Activated CD4-positive, CD25-positive, alpha-beta regulatory T cell treated with anti-CD3 and anti-CD28 coated beads, Interleukin-2, amount 50 U/mL, for 72 hours (primary cell): Measurements from ENCODE around the gene OR2T5.
"Not testable (repeated sequence)": the region's sequence is repeated elsewhere in the genome, so short reads cannot be mapped to it uniquely, and the experiment has no call there.

Source experiments
- DNase-seq: peaks from one replicate; pipeline ENCODE4 v3.0.0; 2021

OR2T5 gene, protein sequence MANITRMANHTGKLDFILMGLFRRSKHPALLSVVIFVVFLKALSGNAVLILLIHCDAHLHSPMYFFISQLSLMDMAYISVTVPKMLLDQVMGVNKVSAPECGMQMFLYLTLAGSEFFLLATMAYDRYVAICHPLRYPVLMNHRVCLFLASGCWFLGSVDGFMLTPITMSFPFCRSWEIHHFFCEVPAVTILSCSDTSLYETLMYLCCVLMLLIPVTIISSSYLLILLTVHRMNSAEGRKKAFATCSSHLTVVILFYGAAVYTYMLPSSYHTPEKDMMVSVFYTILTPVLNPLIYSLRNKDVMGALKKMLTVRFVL

DNA sequence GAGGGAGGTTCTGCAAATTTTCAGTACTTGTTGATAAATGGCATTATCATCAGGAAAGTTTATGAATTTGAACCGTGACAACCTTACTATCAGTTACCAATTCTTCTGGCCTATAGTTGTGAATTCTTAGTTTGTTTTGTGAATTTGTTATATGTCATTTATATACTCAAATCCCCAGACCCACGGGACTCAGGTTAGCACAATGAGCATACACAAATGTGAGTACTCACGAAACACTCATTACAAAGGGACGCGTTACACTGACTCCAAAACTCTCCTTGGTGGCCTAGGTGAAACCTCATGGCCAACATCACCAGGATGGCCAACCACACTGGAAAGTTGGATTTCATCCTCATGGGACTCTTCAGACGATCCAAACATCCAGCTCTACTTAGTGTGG lies at the start of gene OR2T5:
Gene OR2T5, plus strand, starts transcription at position 301 of the 400 bp plus-strand sequence. Its CDS starts 0 bp downstream, at position 301.
- DNase-seq: not testable (repeated sequence)

DNA sequence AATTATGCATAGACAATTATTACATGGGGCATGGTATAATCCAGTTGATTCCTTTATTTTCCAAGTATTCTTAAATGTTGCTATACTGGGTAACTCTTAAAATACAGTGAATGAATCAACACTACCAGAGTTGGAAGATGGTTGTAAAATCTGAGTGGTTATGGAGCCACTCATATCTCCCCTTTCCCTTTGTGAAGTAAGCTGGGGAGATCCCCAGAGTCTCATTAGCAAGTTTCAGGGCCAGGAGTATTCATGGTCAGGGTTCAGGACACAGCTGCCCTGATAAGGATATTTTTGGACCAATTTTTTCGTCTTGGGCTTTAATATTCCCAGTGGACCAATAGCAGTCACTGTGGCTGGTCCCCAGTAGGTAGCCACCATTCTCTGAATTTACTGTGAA lies 49.7 kb upstream of the OR2T5 start:
- not testable (repeated sequence) for DNase-seq

DNA sequence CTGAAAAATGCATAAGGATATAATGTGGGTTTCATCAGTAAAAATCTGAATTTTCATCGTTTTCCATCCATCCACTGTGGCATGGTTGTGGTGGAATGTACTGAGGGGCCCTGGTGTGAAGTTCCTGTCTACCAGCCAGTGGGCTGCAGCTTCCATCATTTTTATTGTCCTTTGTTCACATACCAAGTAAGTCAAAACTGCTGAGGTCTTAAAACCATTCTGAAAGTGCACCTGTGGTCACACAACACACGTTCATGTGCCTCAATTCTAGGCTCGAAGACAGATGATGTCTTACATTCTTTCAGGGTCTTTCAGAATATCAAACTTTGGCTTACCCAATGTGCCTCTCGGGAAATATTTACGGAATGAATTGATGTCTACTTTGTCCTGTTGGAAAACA lies 49.1 kb upstream of the OR2T5 start:
- DNase-seq: not testable (repeated sequence)

DNA sequence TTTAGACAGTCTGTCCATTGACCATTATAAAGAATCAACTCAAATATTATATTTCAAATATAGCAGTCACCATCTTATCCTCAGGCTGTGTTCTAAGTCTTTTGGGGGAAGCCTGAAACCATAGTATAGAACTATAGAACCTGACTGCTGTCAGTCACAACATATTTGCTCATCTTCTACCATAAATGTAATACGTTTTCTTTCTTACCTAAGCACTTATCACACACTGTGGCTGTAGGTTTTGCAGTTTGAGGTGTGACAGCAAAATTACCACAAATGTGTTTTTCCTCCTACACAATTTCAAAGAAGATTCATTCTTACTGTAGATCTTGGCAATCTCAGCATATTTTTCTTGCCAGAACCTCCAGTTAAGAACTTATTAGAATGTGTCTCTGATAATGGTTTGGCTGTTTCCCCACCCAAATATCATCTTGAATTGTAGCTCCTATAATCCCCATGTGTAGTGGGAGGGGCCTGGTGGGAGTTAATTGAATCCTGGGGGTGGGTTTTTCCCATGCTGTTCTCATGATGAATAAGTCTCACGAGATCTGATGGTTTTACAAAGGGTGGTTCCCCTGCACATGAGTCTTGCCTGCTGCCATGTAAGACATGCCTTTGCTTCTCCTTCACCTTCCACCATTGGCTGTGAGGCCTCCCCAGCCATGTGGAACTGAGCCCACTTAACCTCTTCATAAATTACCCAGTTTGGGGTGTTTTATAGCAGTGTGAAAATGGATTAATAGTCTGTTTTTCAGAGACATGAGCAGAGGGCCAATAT lies 45.7 kb upstream of the OR2T5 start:
- not testable (repeated sequence) for DNase-seq

DNA sequence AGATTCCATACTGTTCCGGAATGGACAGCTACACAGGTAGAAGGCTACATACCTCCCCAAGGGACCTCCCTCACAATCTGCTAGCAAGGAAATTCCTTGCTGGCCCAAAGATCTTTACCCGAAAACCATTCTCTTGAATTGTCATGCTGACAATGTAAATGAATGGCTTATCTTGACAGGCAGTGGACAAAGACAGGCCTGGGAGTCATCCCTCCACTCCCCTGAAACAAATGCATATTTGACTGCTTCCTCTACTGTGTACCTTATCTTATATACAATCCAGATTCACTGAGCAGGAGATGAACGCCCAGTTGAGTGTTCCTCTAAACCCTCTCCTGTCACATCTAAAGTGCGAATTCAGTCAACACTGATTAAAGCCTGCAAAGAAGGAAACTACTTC lies 43.8 kb upstream of the OR2T5 start:
- DNase-seq: not testable (repeated sequence)

DNA sequence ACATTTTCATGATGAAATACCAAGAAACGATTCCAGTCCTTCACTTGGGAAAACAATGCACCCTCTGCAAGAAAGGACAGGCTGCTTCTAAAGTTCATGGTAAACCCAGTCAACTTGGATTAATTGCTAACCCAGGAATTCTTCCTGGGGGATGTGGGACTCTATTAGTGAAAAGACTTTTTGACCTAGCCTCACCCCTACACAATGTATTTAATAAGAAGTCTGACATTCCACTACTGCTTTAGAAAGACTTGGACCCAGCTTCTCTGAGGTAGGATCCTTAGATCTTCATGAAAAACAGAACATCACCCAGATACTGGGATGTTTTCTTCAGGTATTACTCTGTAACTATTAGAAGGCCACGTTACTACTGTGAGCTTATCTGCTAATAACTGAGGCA lies 43.0 kb upstream of the OR2T5 start, which contains the start of gene OR2T2:
Gene OR2T2, plus strand, starts transcription at position 239 of the 400 bp plus-strand sequence. CDS start 7,161 bp downstream, outside the sequence.
- DNase-seq: not testable (repeated sequence)

DNA sequence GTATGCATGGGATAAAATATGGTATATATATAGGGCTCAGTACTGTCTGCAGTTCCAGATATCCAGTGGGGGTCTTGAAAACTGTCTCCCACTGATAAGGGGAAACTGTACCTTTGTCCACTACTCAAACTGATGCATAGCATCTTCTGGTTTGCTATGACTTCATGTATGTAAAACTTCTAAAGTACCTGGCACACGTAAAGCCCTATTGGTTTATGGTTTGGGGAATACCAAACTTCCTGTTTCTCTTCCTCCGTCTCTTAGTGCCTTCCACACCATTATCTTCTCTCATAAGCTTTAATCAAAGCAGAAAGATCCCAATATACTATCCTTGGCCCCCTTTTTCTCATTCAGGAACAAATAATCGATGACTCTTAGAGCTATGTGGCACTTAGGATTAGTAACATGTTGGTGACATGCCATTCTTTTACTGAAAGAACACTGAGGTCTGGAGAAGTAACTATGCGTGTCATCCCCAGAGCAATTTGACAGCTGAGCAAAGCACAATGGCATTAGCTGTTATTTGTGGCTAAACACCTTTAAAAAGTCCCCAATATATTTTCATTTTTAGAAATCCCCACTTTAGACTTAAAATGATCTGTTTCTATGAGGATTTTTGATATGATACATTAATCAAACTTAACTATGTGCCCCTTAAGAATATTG lies 39.8 kb upstream of the OR2T5 start:
- DNase-seq: not testable (repeated sequence)

DNA sequence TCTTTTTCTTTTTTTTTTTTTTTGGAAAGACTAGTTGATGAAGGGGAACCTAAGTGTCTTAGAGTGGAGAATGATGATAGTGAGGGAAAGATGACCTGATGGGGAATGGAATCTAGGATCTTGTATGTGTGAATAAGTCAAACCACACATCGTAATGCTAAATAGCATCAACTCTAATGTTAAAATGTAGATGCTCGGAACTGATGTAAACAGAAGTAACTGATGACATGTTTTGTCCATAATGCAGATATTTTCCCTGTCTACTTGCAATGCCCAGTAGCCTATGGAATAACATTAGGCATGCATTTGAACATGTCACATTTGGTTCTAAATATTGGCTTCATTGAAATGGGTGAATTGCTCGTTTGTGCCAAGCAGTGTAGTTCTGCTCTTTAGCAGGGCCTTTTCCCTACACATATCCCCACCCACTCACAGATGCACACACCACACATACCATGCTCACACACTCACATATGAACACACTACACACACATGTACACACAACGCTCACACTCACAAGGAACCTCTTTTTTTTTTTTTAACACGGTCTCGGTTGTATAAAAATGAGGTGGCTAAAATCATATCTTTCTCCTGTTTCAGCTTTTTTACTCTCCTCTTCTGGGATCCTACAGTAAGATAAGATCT lies 38.4 kb upstream of the OR2T5 start:
- DNase-seq: not testable (repeated sequence)

DNA sequence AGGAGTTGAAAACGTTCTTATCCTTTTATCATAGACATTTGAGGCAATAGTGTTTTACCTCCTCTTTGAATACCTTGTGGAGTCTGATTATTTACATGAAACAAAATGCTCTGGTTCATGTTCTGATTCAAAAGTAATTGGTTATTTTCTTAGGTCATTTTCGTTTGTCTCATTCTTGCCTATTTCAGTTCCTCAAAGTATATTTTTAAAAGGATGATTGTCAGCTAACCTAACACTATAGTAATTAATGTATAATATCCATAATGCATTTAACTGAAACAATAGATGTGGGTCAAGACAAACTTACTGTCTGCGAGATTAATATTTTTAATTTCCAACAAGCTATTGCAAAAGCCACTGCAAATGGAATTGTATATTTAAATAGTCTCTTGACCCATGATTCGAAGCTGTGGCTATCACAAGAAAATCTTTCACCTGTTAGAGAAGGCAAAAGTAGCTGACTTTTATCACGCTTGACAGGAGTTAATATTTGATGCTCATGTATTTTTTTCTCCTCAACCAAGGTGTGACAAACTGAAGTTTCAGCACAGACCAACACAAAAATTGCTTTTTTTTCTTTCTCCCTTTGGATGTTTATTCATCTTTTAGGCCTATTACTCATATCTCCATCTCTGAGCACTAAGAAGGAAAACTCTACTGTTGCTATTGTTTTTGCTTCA lies 37.8 kb upstream of the OR2T5 start:
- not testable (repeated sequence) for DNase-seq

DNA sequence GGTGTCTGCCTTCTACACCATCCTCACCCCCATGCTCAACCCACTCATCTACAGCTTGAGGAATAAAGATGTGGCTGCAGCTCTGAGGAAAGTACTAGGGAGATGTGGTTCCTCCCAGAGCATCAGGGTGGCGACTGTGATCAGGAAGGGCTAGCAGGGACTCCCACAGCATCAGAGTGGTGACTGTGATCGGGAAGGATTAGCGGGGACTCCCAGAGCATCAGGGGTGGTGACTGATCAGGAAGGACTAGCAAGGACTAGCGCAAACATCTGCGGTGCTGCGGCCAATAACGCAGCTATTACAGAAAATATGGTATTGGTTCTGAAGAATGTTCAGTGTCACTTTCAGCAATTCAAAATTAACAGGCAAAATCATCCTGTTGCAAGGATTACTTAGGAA lies 34.8 kb upstream of the OR2T5 start:
- not testable (repeated sequence) for DNase-seq

DNA sequence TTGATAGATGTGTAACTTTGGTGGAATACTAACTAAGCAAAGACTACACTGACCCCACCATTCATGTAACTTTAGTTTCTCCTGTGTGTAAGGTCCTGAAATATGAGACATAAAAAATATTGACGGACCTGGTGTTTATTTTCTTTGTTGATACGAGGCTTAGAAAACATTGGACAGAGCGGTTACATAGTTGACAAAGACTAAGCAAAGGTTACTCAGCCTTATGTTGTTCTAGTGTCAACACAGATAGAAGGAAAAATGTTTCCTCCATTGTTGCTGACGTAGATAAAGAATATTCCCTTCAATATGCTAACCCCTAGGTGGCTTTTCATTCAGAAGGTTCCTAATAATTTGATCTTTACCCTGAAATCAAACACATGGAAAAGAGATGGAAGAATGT lies 33.3 kb upstream of the OR2T5 start:
- DNase-seq: not testable (repeated sequence)

DNA sequence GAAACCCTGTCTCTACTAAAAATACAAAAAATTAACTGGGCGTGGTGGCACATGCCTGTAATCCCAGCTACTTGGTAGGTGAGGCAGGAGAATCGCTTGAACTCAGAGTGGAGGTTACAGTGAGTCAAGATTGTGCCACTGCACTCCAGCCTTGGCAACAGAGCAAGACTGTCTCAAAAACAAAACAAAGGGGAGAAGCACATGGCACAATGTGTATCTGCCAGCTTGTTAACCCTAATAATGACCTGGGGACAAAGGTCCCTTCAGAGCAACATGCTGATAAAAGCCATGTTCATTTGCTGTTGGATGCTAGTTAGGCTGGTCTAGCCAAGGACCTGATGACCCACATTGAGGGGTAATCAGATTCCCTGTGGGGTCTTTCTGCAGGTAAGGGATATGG lies 31.8 kb upstream of the OR2T5 start:
- not testable (repeated sequence) for DNase-seq

DNA sequence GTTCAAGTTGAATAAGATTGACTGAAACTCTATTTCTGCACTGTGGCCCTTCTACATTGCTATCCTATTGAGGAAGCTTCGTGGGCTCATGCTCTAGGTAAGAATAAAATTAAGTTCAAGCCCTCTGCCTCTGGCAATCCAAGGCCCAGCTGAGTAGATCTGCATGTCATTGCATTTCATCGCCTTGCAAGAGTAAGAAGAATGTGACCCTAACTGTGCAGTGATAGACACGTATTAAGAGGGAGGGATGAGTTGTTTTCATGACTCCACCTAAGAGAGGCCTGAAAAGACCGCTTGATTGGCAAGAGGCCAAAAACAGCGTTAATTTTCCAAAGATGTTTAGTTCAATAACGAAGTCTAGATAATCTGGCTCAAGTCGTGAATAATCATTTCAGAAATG lies 29.3 kb upstream of the OR2T5 start:
- not testable (repeated sequence) for DNase-seq

DNA sequence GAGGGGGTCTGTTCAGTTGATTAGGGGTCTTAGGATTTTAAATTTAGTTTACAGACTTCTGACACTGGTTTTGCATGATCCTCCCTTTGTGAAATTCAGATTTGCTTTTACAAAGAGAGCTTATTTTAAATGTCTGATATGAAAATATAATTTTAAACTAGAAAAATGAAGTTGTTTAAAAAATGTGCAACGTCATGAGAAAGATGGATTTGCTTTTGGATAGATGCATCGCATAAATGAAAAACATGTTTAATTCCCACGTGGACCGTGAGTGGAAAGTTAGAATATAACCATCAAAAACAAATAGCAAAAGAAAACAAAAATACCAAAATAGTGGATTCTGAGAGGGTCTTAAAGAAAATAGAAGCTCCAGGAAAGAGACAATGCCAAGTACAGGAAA lies 17.2 kb upstream of the OR2T5 start:
- DNase-seq: no peak

DNA sequence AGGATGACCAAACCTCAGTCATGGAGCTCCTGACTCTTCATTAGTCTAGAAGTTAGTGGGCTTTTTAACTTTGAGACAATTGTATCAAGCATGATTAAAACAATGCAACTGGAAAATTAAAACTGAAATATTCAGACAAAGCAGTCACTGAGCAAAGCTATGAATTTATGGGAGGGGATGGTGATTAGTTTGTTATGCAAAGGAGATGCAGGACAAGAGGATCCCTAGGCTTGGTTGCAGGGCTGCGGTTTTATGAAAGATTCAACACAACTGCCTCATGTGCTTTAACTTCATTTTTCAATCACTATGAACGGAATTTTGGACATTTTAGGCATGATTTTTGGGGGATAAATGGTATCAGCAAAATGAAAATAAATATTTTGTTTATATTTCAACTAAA lies 16.3 kb upstream of the OR2T5 start:
- DNase-seq: not testable (repeated sequence)

DNA sequence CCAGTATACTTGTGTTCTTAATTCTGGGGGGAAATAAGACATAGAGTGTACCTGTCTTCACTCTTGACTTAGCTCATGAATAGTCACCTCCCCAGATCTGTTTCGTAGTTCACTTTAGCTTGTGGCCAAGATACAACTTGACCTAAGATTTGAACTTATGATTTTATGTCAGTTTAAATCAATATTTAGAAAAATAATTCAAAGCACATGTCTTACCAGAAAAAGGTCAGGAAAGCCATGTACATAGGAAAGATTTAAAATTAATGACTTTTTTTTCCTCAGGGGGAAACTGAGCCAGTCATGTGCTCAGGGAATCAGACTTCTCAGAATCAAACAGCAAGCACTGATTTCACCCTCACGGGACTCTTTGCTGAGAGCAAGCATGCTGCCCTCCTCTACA lies 15.3 kb upstream of the OR2T5 start, which contains the start of gene OR2T3:
Gene OR2T3, plus strand, starts transcription at position 301 of the 400 bp plus-strand sequence. Its CDS starts 0 bp downstream, at position 301.
- not testable (repeated sequence) for DNase-seq

DNA sequence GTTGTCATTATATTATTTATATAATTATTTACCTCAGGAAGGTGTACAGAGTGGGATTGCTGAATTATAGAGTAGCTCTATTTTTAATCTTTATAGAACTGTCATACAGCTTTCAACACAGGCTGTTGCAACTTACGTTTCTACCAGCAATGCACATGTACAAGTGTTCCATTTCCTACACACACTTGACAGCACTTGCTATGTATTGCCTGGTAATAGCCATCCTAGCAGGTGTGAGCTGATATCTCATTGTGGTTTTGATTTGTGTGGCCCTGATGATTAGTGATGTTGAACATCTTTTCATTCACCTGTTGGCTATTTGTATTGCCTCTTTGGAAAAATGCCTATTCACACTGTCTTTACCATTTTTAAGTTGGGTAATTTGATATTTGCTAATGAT lies 12.7 kb upstream of the OR2T5 start:
- DNase-seq: not testable (repeated sequence)

DNA sequence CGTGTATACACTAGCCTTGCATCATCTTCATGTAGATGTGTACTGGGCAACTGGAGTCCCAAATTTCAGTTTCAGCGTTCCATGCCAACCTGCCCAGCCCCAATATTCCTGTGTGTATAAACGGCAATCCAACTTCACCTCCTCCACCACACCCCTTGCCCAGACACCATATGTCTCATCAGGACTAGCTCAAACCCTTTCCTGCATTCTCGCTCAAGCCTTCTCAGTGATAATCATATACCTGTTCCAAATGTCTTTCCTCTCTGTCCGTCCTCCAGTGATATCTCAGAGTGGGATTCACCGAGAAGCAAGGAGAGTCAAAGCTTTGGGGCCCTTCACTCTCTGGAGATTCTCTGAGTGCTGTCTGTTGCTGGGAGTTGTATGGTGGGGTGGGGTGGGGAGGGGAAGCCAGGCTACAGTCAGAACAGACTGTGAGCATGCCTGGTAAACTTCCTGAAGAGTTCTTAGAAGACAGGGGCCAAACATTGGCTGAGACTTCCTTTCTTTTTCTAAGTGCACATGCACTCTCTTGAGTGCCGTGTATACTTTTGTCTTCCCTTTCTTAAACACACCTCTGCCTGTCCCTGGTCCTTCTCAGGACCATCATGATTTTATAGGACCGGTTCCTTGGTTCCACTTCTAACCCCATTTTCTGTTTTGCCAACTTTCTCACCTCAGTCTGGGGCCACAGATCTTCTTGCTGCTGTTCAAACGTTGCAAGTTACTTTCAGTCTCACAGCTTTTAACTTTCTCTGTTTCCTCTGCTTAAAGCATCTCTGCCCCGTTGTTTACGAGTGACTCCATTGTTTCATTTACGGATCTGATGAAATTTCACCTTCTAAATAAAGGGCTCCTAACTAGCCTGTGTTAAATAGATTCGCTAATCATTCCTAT lies 6.5 kb upstream of the OR2T5 start:
- DNase-seq: not testable (repeated sequence)

DNA sequence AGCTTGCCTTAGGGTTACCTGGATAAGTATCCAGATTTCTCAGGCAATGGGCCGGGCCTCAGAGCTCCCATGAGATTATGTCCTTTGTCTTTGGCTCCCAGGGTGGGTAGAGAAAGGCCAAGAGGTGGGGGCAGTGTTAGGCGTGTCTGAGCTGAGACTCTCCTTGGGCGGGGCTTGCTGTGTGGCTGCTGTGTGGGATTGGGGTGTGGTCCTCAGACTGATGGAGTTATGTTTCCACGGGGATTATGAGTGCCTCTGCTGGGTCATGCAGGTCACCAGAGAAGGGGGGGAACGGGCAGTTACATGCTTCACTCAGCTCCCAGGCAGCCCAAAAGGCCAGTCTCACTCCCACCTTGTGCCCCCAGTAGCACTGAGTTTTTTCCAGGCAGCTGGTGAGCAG lies 8.3 kb downstream of the OR2T5 start:
- not testable (repeated sequence) for DNase-seq

DNA sequence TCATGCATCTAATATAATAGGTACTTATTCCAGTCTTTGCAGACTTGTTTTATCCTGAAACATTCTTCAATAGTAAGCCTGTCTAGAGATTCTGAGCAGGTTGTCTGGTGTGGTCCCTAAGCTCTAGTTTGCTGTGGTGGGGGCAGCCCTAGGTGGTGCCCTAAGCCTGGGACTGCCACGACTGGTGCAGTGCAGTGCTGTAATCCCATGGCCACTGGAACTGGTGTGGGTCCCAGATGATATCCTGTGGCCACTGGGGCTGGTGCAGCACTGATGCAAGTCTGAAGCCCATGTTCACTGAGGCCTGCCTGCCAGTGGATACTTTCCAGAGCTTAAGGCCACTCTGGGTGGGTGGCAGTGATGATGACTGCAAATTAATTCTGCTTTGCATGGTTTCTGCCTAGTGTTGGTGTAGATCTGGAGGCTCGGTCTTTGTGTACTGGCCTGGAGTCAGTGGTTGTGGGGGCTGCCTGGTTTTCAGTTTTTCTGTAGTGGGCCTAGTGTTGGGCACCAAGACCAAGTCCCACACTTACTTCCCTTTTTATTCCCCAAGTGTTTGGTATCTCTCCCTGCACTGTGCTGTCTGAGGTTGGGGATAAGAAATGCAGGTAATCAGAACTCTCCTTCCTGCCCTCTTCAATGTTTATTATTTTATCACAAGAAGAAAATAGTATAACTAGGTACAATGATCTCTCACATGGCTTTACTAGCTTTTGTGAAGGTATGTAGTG lies 12.1 kb downstream of the OR2T5 start:
- not testable (repeated sequence) for DNase-seq
